NCI-H82 treated with DMSO at 0.1 percent for 48 hours (cell line): ENCODE measurements around the gene STON2.
"Not testable (repeated sequence)": the region's sequence is repeated elsewhere in the genome, so short reads cannot be mapped to it uniquely, and the experiment has no call there.

Experiments
- DNase-seq: peaks from one replicate; lab custom pipeline; 2025; ENCODE audit not compliant: unreplicated experiment; lab: John Stamatoyannopoulos, UW

STON2 gene

GRCh38 chr14:81400202-81400678, at the start of gene STON2:
STON2 (minus strand) TSS chr14:81400324; CDS start chr14:81398382, 1,942 bp downstream.
- no peak for DNase-seq

- DNase-seq, result no peak
These were observed 49.5 kb upstream of the STON2 start for GRCh38 chr14:81449576-81449975.

GRCh38 chr14:81449114-81449513, 49.0 kb upstream of the STON2 start:
- no peak for DNase-seq

- DNase-seq, result no peak
These were observed 47.1 kb upstream of the STON2 start for GRCh38 chr14:81447021-81447764.

- no peak for DNase-seq
These were observed 46.3 kb upstream of the STON2 start for GRCh38 chr14:81446279-81447007.

- no peak for DNase-seq
These were observed 41.6 kb upstream of the STON2 start for GRCh38 chr14:81441626-81442134.

GRCh38 chr14:81440041-81440440, 39.9 kb upstream of the STON2 start:
- no peak for DNase-seq

- no peak for DNase-seq
These were observed 37.1 kb upstream of the STON2 start for GRCh38 chr14:81437244-81437643.

GRCh38 chr14:81436296-81437138, 36.4 kb upstream of the STON2 start:
- DNase-seq, result peak; percentile 11

GRCh38 chr14:81435391-81436295, 35.5 kb upstream of the STON2 start:
- no peak for DNase-seq

GRCh38 chr14:81435048-81435390, 34.9 kb upstream of the STON2 start:
- DNase-seq, result no peak

GRCh38 chr14:81434230-81434629, 34.1 kb upstream of the STON2 start:
- no peak for DNase-seq

GRCh38 chr14:81433378-81433777, 33.3 kb upstream of the STON2 start:
- no peak for DNase-seq

- DNase-seq, result no peak
These were observed 32.1 kb upstream of the STON2 start for GRCh38 chr14:81432219-81432661.

- DNase-seq, result no peak
These were observed 30.1 kb upstream of the STON2 start for GRCh38 chr14:81430235-81430634.

GRCh38 chr14:81429749-81430148, 29.6 kb upstream of the STON2 start:
- DNase-seq, result not testable (repeated sequence)

- no peak for DNase-seq
These were observed 28.9 kb upstream of the STON2 start for GRCh38 chr14:81429028-81429427.

- DNase-seq, result no peak
These were observed 27.4 kb upstream of the STON2 start for GRCh38 chr14:81427348-81428058.

GRCh38 chr14:81423504-81423903, 23.4 kb upstream of the STON2 start:
- no peak for DNase-seq
